Neuron (in vitro differentiated cells): ENCODE results near the gene SNAPC5.
"Not testable (repeated sequence)": the region's sequence is repeated elsewhere in the genome, so short reads cannot be mapped to it uniquely, and the experiment has no call there.

Experiments
- H2AFZ ChIP-seq: one replicate; pipeline ENCODE4 v1.6.1; 2013; ENCODE audit warnings: low read depth, mild to moderate bottlenecking, inconsistent platforms, low read length, moderate library complexity
- H3K27me3 ChIP-seq: one replicate; pipeline ENCODE4 v1.6.1; 2013; ENCODE audit warnings: low read length; ENCODE audit not compliant: insufficient read depth
- H3K36me3 ChIP-seq: one replicate; pipeline ENCODE4 v1.6.1; 2013; ENCODE audit warnings: low read length; ENCODE audit not compliant: insufficient read depth
- H3K4me1 ChIP-seq: one replicate; pipeline ENCODE4 v1.6.1; 2013; ENCODE audit warnings: low read length; ENCODE audit not compliant: insufficient read depth
- H3K4me3 ChIP-seq: 2 replicates; pipeline ENCODE4 v1.5.1; 2013; ENCODE audit warnings: mild to moderate bottlenecking, low read length, moderate library complexity
- H3K9me3 ChIP-seq: one replicate; pipeline ENCODE4 v1.6.1; 2013; ENCODE audit warnings: low read length

SNAPC5 gene

DNA sequence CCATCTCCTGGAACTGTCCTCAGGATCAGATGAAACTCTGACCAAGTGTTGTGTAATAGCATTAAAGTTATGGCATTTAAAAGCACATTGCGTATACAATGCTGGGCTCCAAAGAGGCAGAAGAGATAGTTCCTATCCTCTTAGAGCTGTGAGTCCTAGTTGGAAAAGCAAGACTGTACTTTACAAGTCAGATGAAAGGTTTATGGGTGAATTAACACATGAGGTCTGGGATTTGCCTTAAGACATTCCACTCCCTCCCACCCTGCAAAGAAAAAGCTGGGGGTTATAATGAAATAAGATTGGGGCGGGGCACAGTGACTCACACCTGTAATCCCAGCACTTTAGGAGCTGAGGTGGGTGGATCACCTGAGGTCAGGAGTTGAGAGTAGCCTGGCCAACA lies 35.6 kb downstream of the SNAPC5 start:
- Histone ChIP-seq H2AFZ (no peak overlapping the region), H3K4me1 (no peaks in the 10 kb centered on the region), H3K9me3 (no peaks in the 10 kb centered on the region), H3K4me3 (no peak overlapping the region), H3K27me3 (no peaks in the 10 kb centered on the region), H3K36me3 (no peaks in the 10 kb centered on the region)

DNA sequence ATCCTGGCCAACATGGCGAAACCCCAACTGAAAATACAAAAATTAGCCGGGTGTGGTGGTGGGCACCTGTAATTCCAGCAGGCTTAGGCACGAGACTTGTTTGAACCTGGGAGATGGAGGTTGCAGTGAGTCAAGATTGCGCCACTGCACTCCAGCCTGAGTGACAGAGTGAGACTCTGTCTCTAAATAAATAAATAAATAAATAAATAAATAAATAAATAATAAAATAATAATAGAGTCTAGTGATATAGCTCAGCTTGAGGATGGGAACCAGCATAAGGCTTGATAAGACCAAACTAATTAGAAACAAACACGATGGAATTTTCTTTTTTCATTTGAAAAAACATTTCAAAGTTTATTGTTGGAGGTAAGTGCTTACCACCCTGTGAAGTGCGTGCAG lies 36.3 kb downstream of the SNAPC5 start:
- H3K4me3 ChIP-seq, H3K36me3 ChIP-seq, H3K4me1 ChIP-seq, H3K9me3 ChIP-seq, H3K27me3 ChIP-seq, H2AFZ ChIP-seq: not testable (repeated sequence)

DNA sequence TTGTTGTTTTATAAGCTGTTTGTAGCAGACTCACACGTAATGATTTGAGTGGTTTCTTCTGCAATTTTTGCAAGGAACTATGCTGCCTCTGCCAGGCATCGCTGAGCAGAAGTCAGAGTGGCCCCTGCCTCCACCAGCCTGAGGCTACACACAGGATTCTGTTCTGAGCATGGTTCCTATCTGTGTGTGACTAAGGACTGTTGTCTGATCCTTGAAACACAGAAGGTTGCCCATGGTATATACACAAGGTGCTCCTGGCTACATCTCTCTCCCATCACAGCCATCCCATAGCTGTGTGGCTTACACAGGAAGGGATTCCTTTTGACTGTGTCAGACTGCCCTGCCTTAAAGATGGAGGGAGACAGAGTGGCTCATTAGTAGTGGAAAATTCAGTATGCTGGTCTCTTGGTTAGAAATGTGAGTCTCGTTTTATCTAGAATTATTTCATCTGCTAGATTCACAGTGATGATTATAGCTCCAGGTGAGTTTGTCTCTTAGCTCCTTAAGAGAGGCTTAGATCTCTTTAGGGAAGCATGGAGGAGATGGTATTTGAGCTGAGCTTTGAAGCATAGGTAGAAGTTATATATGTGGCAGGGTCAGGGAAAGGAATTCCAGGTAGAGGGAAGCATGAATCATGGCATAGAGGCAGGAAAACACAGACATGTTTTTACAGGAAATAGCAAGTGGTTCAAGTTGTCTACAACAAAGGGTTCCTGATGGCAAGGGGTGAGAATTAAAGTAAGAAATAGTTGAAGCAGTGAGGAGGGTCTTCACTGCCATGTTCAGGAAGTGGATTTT lies 37.5 kb downstream of the SNAPC5 start:
- Histone ChIP-seq H3K9me3 (no peaks in the 10 kb centered on the region), H3K27me3 (no peaks in the 10 kb centered on the region), H2AFZ (no peak overlapping the region), H3K4me3 (no peak overlapping the region), H3K36me3 (no peaks in the 10 kb centered on the region), H3K4me1 (no peaks in the 10 kb centered on the region)

DNA sequence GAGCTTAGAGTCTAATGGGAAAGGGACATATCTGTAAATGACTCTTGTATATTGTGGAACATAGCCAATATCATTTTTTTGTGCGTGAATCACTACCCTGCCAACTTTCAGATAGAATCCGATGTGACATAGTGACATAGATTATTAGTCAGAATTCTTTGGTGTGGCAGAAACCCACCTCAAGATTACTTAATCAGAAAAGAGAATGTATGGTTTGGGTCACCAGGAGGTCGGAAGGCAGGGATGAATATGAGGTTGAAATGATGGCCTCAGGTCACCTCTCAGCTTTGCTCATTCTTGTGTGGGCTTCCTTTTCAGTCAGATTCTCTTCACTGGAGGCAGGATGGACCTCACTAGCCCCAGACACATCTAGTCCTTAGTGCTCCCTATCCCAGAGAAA lies 41.4 kb downstream of the SNAPC5 start:
- H3K4me3 ChIP-seq = no peak overlapping the region
- H3K9me3 ChIP-seq = no peaks in the 10 kb centered on the region
- H3K4me1 ChIP-seq = no peaks in the 10 kb centered on the region
- H3K27me3 ChIP-seq = no peaks in the 10 kb centered on the region
- H2AFZ ChIP-seq = no peak overlapping the region
- no peaks in the 10 kb centered on the region for H3K36me3 ChIP-seq

DNA sequence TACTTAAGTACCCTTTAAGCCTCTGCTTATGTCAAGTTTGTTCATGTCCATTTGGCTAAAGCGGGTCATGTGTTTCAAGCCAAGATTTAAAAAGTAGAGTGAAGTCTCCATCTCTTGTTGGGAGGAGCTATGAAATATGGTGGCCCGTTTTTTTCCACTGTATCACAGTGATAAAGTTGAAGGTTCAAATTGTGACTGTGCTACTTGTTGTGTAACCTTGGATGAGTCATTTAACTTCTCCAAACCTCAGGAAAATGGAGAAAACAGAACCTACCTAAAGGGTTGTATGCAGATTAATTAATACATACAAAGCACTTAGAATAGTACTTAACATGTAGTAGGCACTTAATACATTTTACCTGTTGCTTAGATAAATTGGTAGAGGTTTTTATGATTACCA lies 43.4 kb downstream of the SNAPC5 start:
- no peaks in the 10 kb centered on the region for H3K27me3 ChIP-seq
- H3K4me3 ChIP-seq = no peak overlapping the region
- no peaks in the 10 kb centered on the region for H3K9me3 ChIP-seq
- H3K4me1 ChIP-seq = no peaks in the 10 kb centered on the region
- no peaks in the 10 kb centered on the region for H3K36me3 ChIP-seq
- H2AFZ ChIP-seq = no peak overlapping the region

DNA sequence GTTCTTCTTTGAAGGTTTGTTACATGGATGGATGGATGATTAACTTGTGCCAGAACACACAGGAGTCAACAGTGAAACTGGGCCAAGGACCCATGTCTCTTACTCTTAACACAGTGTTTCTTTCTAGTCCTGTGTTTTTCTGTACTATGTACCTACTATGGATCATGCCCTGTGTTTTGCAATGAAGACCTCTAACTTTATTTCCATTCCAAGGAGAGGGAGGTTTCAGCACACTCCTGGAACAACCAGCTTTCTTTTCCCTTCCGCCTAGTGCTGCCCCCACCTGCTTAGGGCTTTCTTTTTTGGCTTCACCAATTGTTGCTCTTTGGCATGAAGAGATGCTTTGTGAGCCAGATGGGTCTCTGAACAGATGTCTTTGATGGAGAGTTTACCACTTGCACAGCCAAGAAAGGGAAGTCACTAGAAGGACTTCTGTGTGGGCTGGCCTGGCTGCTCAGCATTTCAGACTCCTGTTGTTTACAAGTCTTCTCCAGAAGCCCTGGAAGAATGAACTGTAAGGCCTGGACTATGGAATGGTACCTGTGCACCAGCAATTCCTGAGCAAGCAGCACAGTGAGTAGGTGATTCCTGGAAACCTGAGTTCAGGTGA lies 44.5 kb downstream of the SNAPC5 start:
- Histone ChIP-seq H3K36me3 (peaks cover 6% of the 10 kb centered on the region), H3K9me3 (no peaks in the 10 kb centered on the region)

DNA sequence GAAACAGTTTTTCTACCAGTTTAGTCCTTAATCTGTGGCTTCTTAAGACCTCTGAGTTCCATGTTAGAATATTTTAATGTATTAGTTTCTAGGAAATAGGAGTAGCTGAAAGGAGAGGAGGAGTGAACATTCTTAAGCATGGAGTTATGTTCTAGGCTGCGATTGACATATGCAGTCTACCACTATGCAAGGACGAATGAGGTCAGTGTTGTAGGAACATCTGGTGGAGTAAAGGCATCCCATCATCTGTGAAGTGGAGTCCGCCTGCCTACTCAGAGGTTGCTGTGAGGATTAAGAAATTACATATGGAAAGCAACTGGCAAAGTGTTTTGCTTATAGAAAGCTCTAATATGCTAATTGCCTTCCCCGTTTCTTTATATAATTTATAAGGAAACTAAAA lies 45.1 kb downstream of the SNAPC5 start:
- Histone ChIP-seq H3K9me3 (no peaks in the 10 kb centered on the region), H3K27me3 (no peaks in the 10 kb centered on the region), H3K4me3 (no peak overlapping the region), H3K36me3 (peaks cover 7% of the 10 kb centered on the region), H2AFZ (no peak overlapping the region), H3K4me1 (no peaks in the 10 kb centered on the region)

More for the DNA sequence above, 44.5 kb downstream of the SNAPC5 start:
- no peak overlapping the region for H3K4me3 ChIP-seq
- no peaks in the 10 kb centered on the region for H3K27me3 ChIP-seq
- H3K4me1 ChIP-seq = no peaks in the 10 kb centered on the region
- no peak overlapping the region for H2AFZ ChIP-seq
